Fibroblast of skin of right quadriceps (primary cell): ENCODE results near the gene SLC16A6.
"Not testable (repeated sequence)": the region's sequence is repeated elsewhere in the genome, so short reads cannot be mapped to it uniquely, and the experiment has no call there.

Experiments used
- DNase-seq: peaks from one replicate; pipeline ENCODE4 v3.0.0-alpha.2; 2013

The SLC16A6 gene, protein sequence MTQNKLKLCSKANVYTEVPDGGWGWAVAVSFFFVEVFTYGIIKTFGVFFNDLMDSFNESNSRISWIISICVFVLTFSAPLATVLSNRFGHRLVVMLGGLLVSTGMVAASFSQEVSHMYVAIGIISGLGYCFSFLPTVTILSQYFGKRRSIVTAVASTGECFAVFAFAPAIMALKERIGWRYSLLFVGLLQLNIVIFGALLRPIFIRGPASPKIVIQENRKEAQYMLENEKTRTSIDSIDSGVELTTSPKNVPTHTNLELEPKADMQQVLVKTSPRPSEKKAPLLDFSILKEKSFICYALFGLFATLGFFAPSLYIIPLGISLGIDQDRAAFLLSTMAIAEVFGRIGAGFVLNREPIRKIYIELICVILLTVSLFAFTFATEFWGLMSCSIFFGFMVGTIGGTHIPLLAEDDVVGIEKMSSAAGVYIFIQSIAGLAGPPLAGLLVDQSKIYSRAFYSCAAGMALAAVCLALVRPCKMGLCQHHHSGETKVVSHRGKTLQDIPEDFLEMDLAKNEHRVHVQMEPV

DNA sequence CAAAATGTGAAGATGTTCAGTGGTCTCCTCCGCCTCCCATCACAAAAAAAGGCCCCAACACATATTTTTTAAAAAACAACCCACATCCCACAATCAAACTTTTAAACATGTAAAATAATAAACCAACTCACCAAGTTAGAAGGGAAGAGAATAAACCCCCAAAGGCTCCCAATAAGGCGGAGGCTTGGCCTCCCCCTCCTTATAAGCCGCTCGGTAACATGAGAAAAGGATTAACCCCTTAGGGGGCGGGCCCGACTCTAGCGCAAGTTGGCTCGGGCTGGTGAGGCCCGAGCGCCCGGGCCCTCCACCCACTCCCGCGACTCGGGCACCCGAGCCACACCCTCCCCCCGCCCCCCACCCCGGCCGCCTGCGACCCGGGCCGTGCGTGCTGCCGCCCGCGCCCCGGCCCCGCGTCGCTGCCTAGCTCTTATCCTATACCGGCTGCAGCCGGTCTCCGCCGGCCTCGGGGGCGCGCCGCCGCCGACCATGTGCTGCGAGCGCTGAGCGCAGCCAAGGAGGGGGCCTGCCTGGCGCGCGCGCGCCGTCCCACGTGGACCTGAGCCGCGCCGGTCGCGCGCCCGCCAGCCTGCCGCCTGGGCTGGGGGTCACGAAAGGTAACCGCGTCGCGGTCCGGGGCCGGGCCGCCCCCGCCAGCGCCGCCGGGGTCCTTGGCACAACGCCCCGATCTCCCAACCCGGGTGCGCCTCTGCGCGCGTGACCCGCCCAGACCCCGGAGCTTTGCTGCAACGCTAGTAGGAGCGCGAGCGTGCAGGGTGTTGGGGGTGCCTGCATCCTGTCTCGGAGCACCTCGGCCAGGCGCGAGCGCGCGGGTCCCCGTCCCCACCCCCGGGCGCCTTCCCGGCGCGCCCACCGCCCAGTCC is at the start of gene SLC16A6, which contains the start of gene ARSG:
Gene SLC16A6, minus strand, starts transcription at position 173 of the 881 bp plus-strand sequence. CDS start 12,807 bp downstream, outside the sequence.
Gene ARSG, plus strand, starts transcription at position 541 of the 881 bp plus-strand sequence. CDS start 15,999 bp downstream, outside the sequence.
- peak; percentile 22 for DNase-seq

DNA sequence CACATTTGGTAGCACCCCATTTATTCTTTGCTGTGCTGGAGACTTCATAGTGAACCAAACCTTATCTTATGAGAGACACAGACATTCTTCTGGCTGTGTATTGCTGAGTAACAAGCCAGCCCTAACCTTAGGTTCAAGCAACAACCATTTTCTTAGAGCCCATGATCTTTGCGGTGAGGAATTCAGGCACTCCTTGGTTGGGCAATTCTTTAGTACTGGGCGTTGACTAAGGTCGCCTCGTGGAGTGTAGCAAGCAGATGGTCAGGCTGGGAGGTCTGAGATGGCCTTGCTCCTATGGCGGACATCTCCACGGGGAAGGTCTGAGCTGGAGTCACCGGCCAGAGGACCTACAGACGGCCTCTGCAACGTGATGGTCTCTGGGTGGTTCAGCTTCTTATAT is 43.5 kb upstream of the SLC16A6 start:
- DNase-seq, result no peak

DNA sequence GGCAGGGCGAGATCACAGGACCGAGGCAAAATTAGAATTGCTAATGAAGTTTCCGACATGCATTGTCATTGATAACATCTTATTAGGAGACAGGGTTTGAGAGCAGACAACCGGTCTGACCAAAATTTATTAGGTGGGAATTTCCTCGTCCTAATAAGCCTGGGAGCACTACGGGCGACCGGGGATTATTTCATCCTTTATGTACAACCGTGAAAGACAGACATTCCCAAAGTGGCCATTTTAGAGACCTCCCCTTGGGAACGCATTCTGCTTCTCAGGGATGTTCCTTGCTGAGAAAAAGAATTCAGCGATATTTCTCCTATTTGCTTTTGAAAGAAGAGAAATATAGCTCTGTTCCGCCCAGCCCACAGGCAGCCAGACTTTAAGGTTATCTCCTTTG is 41.0 kb upstream of the SLC16A6 start:
- not testable (repeated sequence) for DNase-seq

DNA sequence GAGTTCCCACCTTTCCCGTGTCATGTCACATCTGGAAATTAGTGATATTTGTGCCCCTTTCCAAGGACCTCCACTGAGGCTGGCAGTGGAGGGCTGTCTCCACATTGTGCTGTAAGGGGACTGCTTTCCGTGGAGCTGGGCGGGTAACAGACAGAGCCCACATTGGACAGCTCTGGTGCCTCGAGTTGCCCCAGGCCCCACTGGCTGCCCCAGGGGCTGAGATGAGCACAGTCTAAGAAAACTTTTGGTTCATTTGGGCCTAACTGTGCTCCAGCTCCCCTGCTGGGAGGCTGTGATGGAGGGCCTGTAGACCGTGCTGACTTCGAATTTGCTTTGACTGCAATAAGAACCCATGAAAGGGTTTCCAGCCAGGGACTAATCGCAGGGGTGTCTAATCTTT is 38.4 kb upstream of the SLC16A6 start:
- no peak for DNase-seq

DNA sequence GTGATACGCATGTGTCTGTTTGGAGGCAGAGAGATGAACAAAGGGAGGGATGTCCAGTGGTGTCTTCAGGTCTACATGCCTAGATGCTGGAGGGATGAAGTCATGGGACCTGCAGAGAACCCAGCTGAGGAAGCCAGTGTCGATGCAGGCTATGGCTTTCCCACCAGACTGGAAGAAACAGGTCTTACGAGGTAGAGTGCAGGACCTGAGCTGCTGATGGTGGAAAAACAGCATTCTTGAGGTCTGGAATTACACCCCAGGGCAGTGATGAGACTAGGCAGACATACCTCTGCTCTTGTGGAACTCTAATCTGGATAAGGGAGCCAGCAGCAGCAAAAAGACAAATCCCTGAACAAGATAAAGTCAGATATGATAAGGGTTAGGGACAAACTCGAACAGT is 37.7 kb upstream of the SLC16A6 start:
- DNase-seq, result no peak

DNA sequence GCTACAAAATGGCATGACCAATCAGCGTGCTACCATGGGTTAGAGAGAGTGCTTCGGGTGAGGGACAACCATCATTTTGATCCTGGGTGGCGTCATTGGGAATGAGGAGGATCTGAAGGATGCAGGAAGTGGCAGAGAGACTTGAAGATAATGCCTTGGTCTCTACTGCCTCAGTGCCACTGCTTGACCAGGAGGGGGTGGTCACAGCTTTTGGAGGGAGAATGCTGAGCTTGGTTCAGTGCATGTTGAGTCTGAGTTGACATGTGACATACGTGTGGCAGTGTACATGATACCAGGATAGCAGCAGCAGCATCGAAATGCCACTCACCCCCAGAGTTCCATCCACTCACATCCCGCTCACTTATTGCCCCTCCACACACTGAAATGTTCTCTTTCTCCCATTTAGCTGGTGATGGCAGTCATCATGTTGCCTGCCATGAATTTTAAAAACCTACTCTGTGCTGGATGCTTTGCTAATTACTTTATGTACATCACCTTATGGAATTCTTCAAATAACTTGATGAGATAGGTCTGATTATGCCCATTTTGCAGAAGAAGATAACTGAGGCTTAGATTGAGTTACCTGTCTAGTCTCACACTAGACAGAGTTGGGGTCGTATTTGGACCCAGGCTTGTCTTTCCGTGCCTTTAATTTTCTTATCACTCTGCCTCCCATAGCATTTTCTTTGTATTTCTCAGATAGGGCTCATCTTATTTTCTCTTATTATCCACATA is 37.1 kb upstream of the SLC16A6 start:
- no peak for DNase-seq

DNA sequence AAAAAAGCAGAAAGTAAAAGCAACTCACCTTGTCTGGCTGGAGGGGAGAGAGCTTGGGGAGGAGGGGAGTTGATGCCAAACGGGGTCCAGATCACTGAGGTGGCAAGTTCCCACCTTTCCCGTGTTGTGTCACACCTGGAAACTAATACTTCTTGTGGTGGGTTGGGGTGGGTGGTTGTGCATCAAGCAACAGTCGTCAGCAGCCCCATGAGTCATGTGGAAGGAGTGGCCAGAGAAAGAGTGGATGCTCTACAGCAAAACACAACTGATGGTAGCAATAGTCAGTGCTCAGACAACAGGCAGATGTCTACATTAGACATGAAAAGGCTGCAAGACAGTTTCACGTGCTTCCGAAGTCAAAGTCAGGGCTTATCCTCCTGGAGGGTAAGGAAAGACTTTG is 35.8 kb upstream of the SLC16A6 start:
- no peak for DNase-seq

DNA sequence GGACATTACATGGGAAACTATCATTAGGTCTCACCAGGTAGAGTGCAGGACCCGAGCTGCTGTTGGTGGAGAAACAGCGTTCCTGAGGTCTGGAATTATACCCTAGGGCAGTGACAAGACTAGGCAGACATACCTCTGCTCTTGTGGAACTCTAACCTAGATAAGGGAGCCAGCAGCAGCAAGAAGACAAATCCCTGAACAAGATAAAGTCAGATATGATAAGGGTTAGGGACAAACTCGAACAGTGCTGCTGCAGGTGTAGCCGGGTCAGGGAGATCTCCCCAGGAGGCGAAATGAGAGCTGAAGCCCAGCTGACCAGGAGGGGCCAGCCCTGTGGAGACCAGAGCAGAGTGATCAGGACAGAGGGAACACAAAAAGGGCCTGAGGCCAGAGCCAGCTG is 35.0 kb upstream of the SLC16A6 start:
- DNase-seq, result no peak

DNA sequence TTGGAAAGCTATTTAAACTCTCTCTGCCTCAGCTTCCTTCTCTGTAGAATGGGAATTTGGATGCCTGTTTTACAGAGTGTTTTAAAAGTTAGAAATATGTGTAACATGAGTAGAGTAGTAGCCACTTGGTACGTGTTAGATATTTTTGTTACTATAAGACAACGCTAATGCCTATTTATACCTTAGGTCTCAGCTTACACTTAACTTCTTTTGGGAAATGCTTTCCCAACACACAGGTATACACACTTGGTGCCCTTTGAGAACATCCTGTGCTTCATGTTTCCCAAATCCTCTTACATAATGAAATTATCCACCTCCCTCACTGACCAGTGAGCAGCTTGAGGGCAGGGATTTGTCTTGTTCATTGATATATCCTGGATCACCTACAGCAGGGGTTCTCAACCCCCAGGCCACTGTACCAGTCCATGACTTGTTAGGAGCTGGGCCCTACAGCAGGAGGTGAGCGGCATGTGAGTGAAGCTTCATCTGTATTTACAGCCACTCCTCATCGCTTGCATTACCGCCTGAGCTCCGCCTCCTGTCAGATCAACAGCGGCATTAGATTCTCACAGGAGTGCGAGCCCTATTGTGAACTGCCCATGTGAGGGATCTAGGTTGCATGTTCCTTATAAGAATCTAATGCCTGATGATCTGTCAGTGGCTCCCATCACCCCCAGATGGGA is 33.9 kb upstream of the SLC16A6 start:
- no peak for DNase-seq

DNA sequence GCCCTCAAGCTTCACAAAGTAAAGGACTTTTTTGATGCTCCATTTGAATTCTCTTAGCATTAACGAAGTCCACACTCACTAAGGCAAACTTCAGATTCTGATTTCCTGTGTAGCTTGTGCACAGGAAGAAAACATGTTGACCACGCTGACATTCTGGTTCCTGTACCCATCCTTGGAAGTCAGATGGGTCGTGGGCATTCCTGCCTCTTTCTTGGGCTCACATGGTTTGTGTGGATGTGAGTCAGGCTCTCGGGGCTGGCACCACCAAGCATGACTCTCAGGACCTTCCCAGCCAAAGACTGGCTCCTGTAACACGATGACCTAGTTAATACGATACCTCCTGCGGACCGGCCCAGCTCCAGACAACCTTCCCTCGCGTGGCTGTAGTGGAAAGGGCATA is 33.2 kb upstream of the SLC16A6 start:
- DNase-seq, result no peak

DNA sequence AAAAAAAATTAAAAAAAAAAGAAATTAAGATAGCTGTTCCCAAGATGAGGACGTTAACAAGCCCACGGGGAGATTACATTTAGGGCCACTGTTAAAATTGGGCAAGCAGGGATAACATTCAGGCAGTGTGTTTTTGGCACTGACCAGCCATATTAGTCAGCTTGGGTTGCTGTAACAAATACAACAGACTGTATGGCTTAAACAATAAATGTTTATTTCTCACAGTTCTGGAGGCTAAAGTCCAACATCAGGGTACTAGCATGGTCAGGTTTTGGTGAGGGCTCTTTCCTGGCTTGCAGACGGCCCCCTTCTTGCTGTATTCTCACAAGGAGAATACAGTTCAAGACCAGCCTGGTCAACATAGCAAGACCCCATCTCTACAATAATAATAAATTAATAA is 31.7 kb upstream of the SLC16A6 start:
- no peak for DNase-seq

DNA sequence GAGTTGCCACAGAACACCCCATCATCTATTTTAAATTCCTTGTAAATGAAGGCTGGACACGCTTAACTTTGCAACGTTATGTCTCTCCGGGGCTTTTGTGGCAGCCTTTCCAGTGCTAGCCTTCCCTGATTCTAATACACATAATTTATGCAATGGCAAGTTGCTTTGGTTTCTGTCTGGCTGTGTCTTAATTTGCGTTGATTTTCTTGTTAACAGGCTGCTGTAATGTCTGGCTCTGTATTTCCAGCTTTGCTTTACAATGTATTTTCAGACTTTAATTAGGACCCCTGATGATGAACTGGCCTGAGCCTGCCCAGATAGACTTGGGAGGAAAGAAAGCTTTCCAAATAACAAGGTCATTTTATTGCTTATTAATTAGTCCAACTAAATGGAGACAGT is 30.6 kb upstream of the SLC16A6 start:
- no peak for DNase-seq

DNA sequence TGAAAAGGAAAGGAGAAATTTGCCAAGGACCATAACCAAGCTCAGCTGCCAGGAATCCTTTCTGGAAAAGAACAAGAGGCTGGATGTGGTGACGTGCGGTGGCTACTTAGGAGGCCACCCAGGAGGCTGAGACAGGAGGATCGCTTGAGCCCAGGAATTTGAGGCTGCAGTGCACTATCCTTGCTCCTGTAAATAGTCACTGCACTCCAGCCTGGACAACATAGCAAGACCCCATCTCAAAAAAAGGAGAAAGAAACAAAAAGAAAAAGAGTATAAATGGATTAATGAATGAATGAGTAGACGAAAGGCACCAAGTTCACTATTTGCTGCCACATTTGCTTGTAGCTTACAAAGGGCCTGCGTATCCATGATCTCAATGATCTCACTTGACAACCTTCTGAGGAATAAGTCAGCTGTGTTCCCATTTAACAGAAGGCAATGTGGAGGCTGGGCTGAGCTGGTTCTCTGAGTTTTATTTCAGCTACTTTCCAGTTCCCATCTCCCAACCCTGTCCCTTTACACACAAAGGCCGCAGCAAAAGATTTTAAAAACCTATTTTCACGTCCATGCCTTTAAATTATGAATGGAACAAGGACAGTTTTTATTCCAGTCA is 30.1 kb upstream of the SLC16A6 start:
- DNase-seq, result no peak

DNA sequence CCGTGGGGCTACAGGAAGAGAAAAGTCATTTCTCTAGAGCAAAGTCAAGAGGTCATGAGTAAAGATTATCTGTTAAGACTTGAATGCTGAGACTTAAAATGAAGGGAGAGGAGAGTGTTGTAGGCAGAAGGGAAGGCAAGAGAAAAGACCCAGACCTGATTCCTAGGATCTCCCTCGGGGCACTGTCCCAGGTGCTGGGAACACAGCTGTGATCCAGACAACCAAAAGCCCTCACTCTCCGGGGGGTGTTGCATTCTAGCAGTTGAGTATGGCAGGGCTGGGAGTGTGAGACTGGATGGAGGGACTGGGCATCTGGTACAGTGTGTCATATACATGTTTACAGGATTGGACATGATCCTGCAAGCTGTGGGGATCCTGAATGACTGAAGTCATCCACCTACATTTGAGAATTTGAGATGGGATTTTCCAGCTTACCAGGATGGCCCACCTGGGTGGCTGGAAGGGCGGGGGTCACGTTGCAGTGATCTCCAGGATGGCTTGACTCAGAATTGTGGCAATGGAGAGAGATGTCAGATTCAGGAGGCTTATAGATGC is 29.5 kb upstream of the SLC16A6 start:
- DNase-seq, result no peak

DNA sequence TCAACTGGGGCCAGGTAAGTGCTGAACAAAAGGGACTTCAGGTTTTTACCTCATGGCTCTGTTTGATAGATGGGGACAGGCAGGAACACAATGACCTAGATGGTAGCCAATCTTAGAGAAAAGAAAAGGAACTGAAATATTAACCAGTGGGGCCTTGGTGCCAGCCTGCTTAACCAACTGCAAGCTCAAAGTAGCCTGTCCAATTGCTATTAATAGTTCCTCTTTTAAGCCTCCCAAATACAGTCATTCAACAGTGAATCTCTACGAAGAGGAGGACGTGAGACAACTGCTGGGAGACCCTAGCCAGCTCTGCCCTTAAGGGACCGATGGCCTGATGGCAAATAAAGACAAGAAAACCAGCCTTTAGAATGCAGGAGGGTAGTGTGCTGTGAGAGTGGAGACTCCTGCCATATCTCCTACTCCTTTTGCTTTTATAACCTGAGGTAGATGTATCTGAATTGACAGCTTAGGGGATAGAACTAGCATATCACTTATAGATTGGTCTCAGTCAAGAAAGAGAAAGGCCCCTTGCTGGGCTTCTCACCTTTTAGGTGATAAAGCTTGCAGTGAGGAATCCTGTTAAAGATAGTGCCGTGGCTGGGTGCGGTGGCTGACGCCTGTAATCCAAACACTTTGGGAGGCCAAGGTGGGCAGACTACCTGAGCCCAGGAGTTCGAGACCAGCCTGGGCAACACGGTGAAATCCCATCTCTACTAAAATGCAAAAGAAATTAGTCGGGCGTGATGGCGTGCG is 28.7 kb upstream of the SLC16A6 start:
- no peak for DNase-seq

DNA sequence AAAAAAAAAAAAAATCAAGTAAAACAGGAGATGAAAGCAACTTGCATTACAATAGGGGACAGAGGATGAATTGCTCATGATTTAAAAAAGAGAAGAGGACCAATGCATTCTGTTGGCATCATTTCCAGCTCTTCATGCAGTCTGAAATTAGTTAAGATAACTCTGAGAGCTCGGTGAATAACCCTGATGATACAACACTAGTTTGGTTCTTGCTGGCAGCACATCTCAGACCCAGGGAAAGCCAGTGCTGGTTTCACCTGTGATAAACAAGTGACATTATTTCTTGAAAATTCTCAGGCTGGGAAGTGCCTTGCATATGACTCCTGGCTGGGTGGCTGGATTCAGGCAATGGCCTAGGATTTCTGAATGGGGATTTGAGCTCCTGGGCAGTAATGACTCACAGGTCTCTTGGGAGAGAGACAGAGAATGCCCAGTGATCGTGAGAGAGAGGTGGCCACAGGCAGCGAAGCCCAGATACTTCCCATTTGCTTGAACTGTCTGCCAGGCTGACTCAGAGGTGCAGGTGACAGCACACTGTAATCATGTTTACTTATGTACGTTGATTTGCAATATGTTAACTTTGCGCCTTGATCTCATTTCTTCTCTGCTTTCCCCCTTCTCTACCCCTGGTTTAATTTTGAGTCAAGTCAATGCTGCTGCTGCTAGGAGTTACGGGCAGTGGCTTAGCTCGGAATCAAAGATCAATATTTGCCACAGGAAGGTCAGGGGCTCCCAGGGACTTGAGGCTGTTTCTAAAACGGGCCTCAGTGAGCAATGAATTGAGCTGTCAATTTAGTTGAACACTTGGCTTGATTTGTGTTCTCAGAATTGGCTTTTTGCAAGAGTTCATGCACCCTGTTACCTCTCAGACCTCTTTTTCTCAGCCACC is 27.4 kb upstream of the SLC16A6 start:
- DNase-seq, result no peak

DNA sequence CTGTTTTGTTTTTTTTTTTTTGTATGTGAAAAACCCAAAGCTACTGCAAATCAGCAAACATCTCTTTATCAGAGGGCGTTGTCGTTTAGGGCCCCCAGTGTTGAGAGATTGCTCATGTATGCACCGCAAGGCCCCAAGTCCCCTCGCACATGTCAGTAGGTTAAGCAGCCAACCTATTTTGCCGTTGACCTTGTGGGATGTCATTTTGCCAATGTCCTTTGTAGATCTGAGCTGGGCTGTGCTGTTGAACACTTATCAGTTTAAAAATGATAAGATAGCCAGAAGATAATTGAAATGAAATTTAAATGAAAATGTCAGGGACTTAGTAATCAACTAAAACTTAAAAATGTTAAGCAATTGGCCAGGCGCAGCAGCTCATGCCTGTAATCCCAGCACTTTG is 26.5 kb upstream of the SLC16A6 start:
- no peak for DNase-seq

DNA sequence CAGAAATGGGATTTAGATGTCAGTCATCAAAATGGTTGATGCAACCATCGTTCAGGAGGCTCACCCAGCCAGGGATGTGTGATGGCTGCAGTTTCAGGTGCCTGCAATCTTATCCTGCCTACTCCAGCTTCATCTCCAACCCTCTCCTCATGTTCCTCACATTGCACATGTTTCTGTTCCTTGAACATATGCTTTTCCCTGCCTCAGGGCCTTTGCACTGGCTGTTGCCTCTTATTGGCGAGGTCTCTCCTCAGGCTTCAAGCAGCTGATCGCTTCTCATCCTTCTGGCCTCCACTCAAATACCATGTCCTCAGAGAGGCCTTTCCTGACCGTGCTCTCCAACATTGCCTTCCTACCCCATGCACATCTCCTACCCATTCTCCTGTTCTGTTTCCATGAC is 25.0 kb upstream of the SLC16A6 start:
- DNase-seq, result no peak

DNA sequence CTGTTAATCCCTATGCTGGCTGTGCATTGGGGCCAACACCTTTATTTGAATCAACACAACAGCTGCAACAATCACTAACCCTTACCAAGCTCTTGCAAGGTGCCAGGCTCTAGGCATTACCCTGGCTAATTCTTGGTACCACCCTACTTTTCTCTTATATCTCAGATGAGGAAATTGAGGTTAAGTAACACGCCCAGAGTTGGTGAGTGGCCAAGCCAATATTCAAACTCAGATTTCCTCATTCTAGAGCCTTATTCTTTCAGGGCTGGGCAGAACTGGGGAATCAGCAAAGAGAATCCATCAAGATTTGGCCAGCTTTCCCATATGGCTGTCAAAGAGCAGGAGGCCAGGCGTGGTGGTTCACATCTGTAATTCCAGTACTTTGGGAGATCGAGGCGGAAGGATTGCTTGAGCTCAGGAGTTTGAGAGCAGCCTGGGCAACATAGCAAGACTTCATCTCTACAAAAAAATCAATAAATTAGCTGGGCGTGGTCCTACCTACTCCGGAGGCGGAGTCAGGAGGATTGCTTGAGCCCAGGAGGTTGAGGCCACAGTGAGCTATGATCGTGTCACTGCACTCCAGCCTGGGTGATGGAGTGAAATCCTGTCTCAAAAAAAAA is 24.1 kb upstream of the SLC16A6 start:
- no peak for DNase-seq
